ENCODE data around the gene FSCN2.

The FSCN2 gene

GRCh38 chr17:81491761-81492160 is 36.4 kb upstream of the FSCN2 start:
- DNase-seq: no peak

- DNase-seq: no peak
These were observed 36.0 kb upstream of the FSCN2 start for GRCh38 chr17:81492202-81492601.

- no peak for DNase-seq
These were observed 35.5 kb upstream of the FSCN2 start for GRCh38 chr17:81492706-81493105.

GRCh38 chr17:81493198-81494038 is 34.8 kb upstream of the FSCN2 start:
- DNase-seq: no peak

GRCh38 chr17:81494626-81495377 is 33.4 kb upstream of the FSCN2 start:
- peak; percentile 64 for DNase-seq

- DNase-seq: no peak
These were observed 29.1 kb upstream of the FSCN2 start for GRCh38 chr17:81498953-81499600.

GRCh38 chr17:81499601-81499970 is 28.6 kb upstream of the FSCN2 start:
- no peak for DNase-seq

- no peak for DNase-seq
These were observed 28.1 kb upstream of the FSCN2 start for GRCh38 chr17:81500047-81500446.

GRCh38 chr17:81502471-81503017 is 25.6 kb upstream of the FSCN2 start:
- no peak for DNase-seq

- DNase-seq: no peak
These were observed 24.6 kb upstream of the FSCN2 start for GRCh38 chr17:81503619-81504018.

- DNase-seq: peak; percentile 50
These were observed 19.5 kb upstream of the FSCN2 start for GRCh38 chr17:81508639-81509206.

GRCh38 chr17:81509207-81509971 is 18.8 kb upstream of the FSCN2 start:
- DNase-seq: peak; percentile 48

GRCh38 chr17:81509972-81510784 is 18.0 kb upstream of the FSCN2 start:
- no peak for DNase-seq

GRCh38 chr17:81510785-81511553 is 17.2 kb upstream of the FSCN2 start:
- DNase-seq: peak; percentile 45

- no peak for DNase-seq
These were observed 16.7 kb upstream of the FSCN2 start for GRCh38 chr17:81511554-81511803.

- no peak for DNase-seq
These were observed 16.2 kb upstream of the FSCN2 start for GRCh38 chr17:81511804-81512561.

GRCh38 chr17:81512562-81513371 is 15.4 kb upstream of the FSCN2 start, which contains the start of gene ACTG1:
ACTG1 (minus strand) TSS chr17:81512799; CDS start chr17:81512354, 445 bp downstream.
- DNase-seq: peak; percentile 94

GRCh38 chr17:81513372-81513752 is 14.8 kb upstream of the FSCN2 start:
- DNase-seq: peak; percentile 85

Measured in NCI-H146 (cell line).